Uterus (tissue), 2 donors: Measurements from ENCODE around the gene PTPN1.

Experiments
- CTCF ChIP-seq, 4 experiments: fragments of 200-600 bp in 2 of 4; fragments of 450-650 bp in 2 of 4; sonication (generic) in 2 of 4; IDR thresholded peaks; one replicate each; pipeline ENCODE4 v1.5.1; 2016 to 2019; ENCODE audit warnings: antibody characterized with exemption in 4 of 4, mild to moderate bottlenecking in 2 of 4, moderate library complexity in 1 of 4
- POLR2A ChIP-seq, 2 donors: fragments of 450-650 bp; IDR thresholded peaks; one replicate each; pipeline ENCODE4 v1.6.1; 2016; ENCODE audit warnings: antibody characterized with exemption in 2 of 2, mild to moderate bottlenecking in 1 of 2, moderate library complexity in 1 of 2

- TF ChIP-seq POLR2A (IDR thresholded peaks at IDR 0.05) (no peak), CTCF (IDR thresholded peaks at IDR 0.05) (no peak)
Observed at GRCh38 chr20:50601511-50602431, 91.6 kb downstream of the PTPN1 start.
